ENCODE measurements around the gene HNRNPH3. TPM values are rescaled to one million over a fixed set of nuclear protein-coding genes. Genes with fewer than 3 reads are reported as not detected.
A peak's percentile ranks its signal among the peaks of the same experiment; 100 is the strongest.

Gene HNRNPH3
- total and polyA plus RNA-seq, 8 donors: 23.1 to 95.3 (median 30.7) TPM

GRCh38 chr10:68296843-68297663, 34.8 kb upstream of the HNRNPH3 start:
- DNase-seq: no peak
- Histone ChIP-seq H3K36me3 (no peaks in the 10 kb centered on the region), H3K4me3 (no peak overlapping the region), H3K9me3 (no peaks in the 10 kb centered on the region), H3K27ac (no peak overlapping the region), H3K4me1 (peaks cover 0 to 18% (median 0%) of the 10 kb centered on the region in 3 donors), H3K27me3 (no peaks in the 10 kb centered on the region)
- 59 to 67% methylated on average over 9 of the region's 9 CpGs for WGBS, 2 donors
- intact Hi-C loops (cut with DNase I): loop anchor here in 1 of 3 donors (10.0 kb wide), 1 partner anchor 62 kb away; the partner anchor contains the start of gene ATOH7
- FAIRE-seq: no peak
- no peak for ATAC-seq
- TF ChIP-seq CTCF (IDR thresholded peaks at IDR 0.05): no peak

GRCh38 chr10:68301301-68301700, 30.6 kb upstream of the HNRNPH3 start:
- DNase-seq (no peak), FAIRE-seq (no peak), ATAC-seq (no peak)
- H3K36me3 ChIP-seq: no peaks in the 10 kb centered on the region
- whole genome bisulfite sequencing, 2 donors: 62 to 67% methylated on average over 3 of the region's 3 CpGs
- no peaks in the 10 kb centered on the region for H3K9me3 ChIP-seq
- TF ChIP-seq CTCF (IDR thresholded peaks at IDR 0.05): no peak
- peak overlapping the region in 1 of 4 donors; percentile 24 for H3K27ac ChIP-seq
- peaks cover 16 to 26% (median 16%) of the 10 kb centered on the region in 3 donors for H3K4me1 ChIP-seq
- no peak overlapping the region for H3K4me3 ChIP-seq
- H3K27me3 ChIP-seq: no peaks in the 10 kb centered on the region
- intact Hi-C loops (cut with DNase I): no loop called here

GRCh38 chr10:68301790-68302502, 29.9 kb upstream of the HNRNPH3 start:
- Histone ChIP-seq H3K4me1 (peaks cover 16 to 26% (median 16%) of the 10 kb centered on the region in 3 donors), H3K4me3 (no peak overlapping the region), H3K27ac (peak overlapping the region in 1 of 4 donors; percentile 24), H3K9me3 (no peaks in the 10 kb centered on the region), H3K27me3 (no peaks in the 10 kb centered on the region), H3K36me3 (no peaks in the 10 kb centered on the region)
- FAIRE-seq (peak; percentile 26), ATAC-seq (peak; percentile 49 to 65 (median 62)), DNase-seq (no peak)
- TF ChIP-seq CTCF (IDR thresholded peaks at IDR 0.05): peak in 3 of 4 donors; percentile 9 to 41 (median 34)
- WGBS, 2 donors: 33 to 35% methylated on average over 6 of the region's 6 CpGs
- intact Hi-C loops (cut with DNase I): no loop called here

- WGBS, 2 donors: 32 to 61% methylated on average over 2 of the region's 2 CpGs
- Histone ChIP-seq H3K27ac (no peak overlapping the region), H3K4me1 (peaks cover 16 to 26% (median 16%) of the 10 kb centered on the region in 3 donors), H3K4me3 (no peak overlapping the region), H3K36me3 (no peaks in the 10 kb centered on the region), H3K27me3 (no peaks in the 10 kb centered on the region), H3K9me3 (no peaks in the 10 kb centered on the region)
- ATAC-seq (no peak), FAIRE-seq (no peak), DNase-seq (no peak)
- intact Hi-C loops (cut with DNase I): no loop called here
- no peak for TF ChIP-seq CTCF (IDR thresholded peaks at IDR 0.05)
Observed at GRCh38 chr10:68302503-68302823, 29.4 kb upstream of the HNRNPH3 start.

Measured in pancreas (tissue), 10 donors.